GM12875 (cell line): Measurements from ENCODE around the gene MPHOSPH8.

Source experiments
- H3K4me3 ChIP-seq: one replicate; pipeline ENCODE4 v1.5.1; 2011; ENCODE audit warnings: low read depth, low read length, control low read depth
- TF ChIP-seq, protein P1 (sequence below): IDR thresholded peaks from 2 replicates; pipeline ENCODE4 v1.5.1; 2011; ENCODE audit warnings: low read depth, mild to moderate bottlenecking, control low read depth, inconsistent platforms, low read length, moderate library complexity, borderline replicate concordance; ENCODE audit not compliant: insufficient read depth

The MPHOSPH8 gene

GRCh38 chr13:19606152-19606551 is 27.3 kb upstream of the MPHOSPH8 start:
- TF ChIP-seq, protein P1, sequence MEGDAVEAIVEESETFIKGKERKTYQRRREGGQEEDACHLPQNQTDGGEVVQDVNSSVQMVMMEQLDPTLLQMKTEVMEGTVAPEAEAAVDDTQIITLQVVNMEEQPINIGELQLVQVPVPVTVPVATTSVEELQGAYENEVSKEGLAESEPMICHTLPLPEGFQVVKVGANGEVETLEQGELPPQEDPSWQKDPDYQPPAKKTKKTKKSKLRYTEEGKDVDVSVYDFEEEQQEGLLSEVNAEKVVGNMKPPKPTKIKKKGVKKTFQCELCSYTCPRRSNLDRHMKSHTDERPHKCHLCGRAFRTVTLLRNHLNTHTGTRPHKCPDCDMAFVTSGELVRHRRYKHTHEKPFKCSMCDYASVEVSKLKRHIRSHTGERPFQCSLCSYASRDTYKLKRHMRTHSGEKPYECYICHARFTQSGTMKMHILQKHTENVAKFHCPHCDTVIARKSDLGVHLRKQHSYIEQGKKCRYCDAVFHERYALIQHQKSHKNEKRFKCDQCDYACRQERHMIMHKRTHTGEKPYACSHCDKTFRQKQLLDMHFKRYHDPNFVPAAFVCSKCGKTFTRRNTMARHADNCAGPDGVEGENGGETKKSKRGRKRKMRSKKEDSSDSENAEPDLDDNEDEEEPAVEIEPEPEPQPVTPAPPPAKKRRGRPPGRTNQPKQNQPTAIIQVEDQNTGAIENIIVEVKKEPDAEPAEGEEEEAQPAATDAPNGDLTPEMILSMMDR: no peak
- H3K4me3 ChIP-seq: no peak overlapping the region

- TF ChIP-seq, protein P1: no peak
- no peak overlapping the region for H3K4me3 ChIP-seq
Measured at GRCh38 chr13:19606737-19607136, 26.7 kb upstream of the MPHOSPH8 start.

GRCh38 chr13:19607523-19608078 is 25.9 kb upstream of the MPHOSPH8 start:
- TF ChIP-seq, protein P1: no peak
- no peak overlapping the region for H3K4me3 ChIP-seq

- TF ChIP-seq, protein P1: peak; percentile 58
- no peak overlapping the region for H3K4me3 ChIP-seq
Measured at GRCh38 chr13:19618977-19619376, 14.5 kb upstream of the MPHOSPH8 start.

DNA sequence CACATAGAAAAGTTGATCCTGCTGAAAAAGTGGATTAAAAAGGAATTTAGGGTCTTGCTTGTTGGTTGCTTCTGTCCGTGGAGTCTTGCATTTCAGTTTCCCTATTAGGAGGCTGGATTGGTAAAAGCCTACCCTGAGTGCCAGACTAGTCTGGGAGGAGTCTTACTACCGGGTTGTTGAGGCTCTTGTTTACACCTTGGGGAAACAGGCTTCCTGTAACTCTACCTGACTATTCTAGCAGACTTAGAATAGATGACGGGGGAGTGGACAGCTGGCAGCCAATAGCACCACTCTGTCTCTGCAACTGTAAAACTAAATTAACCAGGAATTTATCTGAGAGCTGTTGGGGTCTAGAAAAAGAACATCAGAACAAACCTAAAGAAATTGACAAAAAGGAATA is 11.3 kb upstream of the MPHOSPH8 start:
- H3K4me3 ChIP-seq: no peak overlapping the region
- TF ChIP-seq, protein P1: no peak

GRCh38 chr13:19624265-19624664 is 9.2 kb upstream of the MPHOSPH8 start:
- no peak overlapping the region for H3K4me3 ChIP-seq
- TF ChIP-seq, protein P1: no peak

DNA sequence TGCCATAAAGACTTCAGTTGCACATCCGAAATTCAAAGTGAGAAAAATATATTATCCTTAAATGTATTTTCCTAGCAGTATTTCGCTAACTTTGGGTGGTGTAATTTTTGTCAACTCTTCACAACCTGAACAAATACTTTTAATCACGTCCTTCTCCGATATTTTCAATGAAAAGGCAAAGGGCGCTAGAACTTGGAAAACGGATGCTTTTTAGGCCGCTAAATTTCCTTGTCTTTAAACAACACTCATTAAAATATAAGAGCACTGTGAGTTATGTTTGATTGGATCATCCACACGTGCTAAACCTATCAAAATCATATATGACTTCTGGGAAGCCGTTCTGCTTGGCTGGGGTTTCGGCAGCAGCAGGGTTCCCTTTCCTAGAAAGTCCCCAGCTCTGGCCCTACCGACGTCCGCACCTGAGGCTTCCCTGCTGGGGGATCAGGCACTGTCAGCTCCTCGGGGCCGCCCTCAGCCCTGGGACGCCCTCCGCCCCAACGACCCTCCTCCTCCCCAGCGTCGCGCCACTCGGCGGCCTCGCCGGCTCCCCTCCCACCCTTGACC is 462 bp upstream of the MPHOSPH8 start:
- TF ChIP-seq, protein P1: no peak
- H3K4me3 ChIP-seq: peak overlapping the region; percentile 89
